HG03521 (cell line): ENCODE measurements around the gene ERCC5.
A peak's percentile ranks its signal among the peaks of the same experiment; 100 is the strongest.

ENCODE experiments used
- ATAC-seq: cut with Tn5 transposase; IDR thresholded peaks from one replicate; pipeline ENCODE4 v1.9.1; 2021; ENCODE audit warnings: mild to moderate bottlenecking, moderate library complexity; ENCODE audit not compliant: unreplicated experiment

Gene ERCC5

GRCh38 chr13:102839462-102839861 is 6.4 kb upstream of the ERCC5 start:
- no peak for ATAC-seq

DNA sequence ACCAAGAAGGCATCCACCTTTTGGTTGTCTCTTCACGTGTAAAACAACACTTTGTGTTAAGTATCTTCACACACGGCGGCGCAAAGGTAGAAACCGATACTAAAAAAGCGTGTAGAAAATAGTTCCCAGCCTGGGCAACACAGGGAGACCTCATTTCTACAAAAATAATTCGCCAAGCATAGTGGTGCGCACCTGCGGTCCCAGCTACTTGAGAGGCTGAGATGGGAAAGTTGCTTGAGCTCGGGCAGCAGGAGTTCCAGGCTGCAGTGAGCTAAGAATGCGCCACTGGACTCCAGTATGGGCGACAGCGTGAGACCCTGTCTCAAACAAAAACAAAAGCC is 573 bp upstream of the ERCC5 start:
- ATAC-seq: peak; percentile 14

- peak; percentile 35 for ATAC-seq
Observed at GRCh38 chr13:102846261-102847015, 606 bp downstream of the ERCC5 start.

DNA sequence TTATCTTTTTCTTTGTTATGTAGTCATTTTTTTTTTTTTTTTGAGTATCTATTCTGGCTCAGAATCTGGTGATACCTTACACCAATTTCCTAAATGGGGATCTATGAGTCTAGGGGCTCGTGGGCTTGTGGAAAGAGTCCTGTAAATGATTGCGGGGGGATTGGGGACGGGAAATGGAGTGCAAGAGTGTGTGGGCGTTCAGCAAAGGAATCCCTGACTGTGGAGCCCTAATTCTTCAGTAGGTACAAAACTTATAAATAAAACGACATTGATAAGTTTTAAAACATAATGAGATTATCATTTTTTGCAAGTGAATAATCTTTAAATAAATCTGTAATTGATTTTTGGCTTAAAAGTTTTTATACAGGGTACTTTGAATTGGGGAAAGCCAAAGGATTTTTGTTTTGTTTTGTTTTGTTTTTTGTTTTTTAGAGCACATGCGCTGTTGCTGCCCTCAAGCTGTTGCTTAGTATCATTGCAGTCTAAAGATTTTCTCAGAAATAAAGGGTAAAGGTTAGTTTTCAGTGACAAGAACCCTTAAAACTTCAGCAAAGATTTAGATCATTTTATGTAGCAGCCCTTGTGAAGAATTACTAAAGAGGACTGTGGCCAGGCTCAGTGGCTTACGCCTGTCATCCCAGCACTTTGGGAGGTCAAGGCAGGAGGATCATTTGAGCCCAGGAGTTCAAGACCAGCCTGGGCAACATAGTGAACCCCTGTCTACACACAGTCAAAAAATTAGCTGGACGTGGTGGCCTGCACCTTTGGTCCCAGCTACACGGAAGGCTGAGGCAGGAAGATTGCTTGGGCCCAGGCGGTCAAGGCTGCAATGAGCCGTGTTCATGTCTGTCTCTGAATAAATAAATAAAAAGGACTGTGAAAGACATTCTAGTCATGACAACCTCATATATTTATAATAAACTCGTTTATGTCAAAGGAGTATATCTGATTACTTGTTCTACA is 1.7 kb downstream of the ERCC5 start:
- no peak for ATAC-seq

GRCh38 chr13:102848956-102849355 is 3.1 kb downstream of the ERCC5 start:
- ATAC-seq: no peak

- no peak for ATAC-seq
Observed at GRCh38 chr13:102852556-102852955, 6.7 kb downstream of the ERCC5 start.

DNA sequence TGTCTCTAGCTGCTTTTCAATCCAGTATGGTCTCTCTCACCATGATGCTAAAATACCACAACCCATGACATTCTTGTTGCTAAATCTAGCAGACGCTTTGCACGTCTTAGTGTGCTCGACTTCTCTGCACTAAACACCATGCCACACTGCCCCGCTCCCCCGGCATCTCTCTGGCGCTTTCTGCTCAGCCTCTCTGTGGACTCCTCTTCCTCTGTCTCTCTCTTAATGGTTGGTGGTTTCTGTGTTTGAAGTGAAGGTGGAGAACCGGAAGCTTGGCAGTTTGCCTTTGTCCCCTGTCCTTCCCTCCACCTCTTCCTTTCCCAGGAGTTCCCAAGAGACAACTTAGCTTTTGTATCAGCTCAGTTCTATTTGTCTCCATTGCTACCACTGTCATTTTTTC is 8.8 kb downstream of the ERCC5 start:
- ATAC-seq: no peak

- no peak for ATAC-seq
Observed at GRCh38 chr13:102856557-102856956, 10.7 kb downstream of the ERCC5 start.

GRCh38 chr13:102862624-102863210 is 16.9 kb downstream of the ERCC5 start:
- ATAC-seq: no peak

GRCh38 chr13:102863590-102863989 is 17.8 kb downstream of the ERCC5 start:
- ATAC-seq: no peak

- no peak for ATAC-seq
Observed at GRCh38 chr13:102868366-102868936, 22.6 kb downstream of the ERCC5 start.

DNA sequence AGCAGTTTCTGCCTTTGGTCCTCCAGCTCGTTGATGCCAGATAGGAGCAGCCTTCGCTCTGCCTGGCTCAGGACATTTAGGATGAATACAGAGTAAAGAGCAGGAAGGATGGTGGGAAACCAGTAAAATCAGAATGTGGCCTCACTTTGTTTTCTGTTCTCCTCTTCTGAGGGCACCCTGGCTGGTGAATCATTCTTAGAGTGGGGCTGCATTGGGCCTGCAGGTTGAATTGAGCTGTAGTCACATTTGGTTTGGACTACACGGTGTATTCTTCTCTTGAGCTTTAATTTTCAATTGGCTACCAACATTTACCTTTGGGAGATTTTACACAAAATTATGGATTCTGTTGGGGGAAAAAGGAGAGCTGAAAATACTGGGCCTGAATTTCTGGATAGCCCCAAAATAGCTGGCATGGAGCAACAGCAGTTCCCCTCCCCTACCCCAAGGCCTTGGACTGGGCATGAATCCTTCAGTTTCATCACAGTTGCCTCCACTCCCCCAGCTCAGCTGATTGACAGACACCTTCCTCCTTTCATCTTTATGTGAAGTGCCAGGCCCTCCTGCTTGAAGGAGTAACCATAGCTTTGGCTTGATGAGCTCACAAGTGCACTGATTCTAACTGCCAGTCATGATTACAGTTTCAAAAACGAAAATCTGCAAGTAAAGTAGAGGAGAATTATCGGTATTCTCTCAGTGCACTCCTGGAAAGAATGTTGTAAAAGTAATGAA is 24.3 kb downstream of the ERCC5 start:
- ATAC-seq: peak; percentile 11

DNA sequence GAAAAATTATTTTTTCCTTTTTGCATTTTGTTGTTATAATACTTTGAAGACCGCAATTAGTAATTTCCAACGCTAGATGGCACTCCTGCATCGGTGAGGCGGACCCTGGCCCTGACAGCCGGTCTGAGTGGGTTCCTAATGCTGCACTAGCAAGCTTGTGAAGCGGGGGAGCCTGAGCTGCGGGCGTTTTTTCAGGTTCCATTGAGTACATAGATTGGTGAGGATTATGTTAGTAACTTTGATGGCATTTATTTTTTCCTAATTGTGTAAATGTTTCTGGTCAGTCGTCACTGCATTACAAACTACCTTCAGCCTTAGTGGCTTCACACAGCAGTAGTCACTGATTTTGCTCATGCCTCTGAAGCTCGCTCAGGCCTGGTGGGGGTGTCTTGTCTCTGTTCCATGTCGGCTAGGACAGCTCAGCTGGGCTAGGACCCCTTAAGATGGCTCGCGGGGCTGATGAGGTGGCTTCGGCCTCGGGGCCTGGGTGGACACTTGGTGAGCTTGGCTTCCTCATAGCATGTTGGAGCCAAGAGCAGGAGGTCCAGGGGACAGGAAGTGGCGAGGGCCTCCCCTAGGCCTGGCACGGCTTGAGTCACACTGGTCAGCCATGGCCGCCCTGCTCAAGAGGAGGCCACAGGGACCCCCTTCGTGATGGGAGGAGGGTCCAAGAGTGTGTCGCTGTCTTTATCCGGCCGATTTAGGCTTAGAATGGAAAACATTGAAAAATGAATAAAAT is 25.0 kb downstream of the ERCC5 start:
- ATAC-seq: peak; percentile 80

GRCh38 chr13:102872131-102872530 is 26.3 kb downstream of the ERCC5 start:
- ATAC-seq: no peak

DNA sequence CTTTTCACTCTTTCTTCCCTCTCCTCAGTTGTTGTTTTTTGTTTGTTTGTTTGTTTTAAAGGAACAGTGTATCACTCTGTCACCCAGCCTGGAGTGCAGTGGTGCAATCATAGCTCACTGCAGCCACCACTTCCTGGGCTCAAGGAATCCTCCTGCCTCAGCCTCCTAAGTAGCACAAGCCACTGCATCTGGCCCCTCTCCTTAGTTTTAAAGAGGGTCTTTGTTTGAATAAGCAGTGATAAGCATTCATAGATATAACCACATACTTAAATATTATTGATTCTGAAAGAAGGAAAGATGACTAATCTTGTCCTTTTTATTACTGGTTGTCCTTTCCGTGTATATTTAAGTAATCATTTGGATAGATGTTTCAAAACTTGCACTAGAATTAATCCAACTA is 26.7 kb downstream of the ERCC5 start:
- ATAC-seq: no peak

- ATAC-seq: no peak
Observed at GRCh38 chr13:102873653-102874052, 27.8 kb downstream of the ERCC5 start.

DNA sequence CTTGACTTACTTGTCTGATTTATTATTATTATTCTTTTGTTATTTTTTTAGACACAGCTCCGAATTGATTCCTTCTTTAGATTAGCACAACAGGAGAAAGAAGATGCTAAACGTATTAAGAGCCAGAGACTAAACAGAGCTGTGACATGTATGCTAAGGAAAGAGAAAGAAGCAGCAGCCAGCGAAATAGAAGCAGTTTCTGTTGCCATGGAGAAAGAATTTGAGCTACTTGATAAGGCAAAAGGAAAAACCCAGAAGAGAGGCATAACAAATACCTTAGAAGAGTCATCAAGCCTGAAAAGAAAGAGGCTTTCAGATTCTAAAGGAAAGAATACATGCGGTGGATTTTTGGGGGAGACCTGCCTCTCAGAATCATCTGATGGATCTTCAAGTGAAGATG is 29.4 kb downstream of the ERCC5 start:
- no peak for ATAC-seq

DNA sequence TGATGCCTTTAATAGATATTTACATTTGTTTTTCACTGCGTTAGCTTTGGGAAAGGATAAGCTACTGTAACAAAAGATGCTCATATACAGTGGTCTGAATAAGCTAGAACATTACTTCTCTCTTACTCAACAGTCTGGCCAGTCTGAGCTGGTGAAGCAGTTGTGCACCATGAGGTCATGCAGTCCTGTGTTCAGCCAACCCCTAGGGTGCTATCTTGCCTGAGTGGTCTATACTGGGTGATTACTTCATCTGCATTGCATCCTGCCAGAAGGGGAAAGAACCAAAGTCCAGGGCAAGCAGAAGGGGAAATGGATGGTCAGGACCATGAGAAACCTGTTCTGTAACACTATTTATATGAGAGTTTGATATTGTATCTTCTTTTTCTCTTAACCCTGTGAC is 31.5 kb downstream of the ERCC5 start:
- ATAC-seq: no peak

DNA sequence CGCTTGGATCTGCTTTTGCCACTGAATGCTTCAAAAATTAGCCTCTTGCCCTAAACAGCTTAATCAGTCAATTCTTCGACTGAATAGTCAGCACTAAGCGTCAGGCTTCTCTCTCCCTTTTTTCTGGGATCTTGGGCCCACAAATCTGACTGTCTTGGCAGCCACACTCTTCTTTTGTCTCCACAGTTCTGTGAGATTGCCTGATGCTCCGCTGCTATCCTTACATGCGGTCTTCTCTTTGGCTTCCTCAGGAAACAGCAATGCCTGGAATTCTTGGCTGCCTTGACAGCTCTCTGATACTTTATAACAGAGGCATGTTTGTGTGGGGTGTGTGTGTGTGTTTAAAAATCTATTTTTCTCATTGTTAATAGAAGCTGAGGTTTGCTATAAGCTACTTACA is 32.6 kb downstream of the ERCC5 start:
- no peak for ATAC-seq
